SK-N-SH treated with all-trans-retinoic acid at 6 μM for 48 hours (cell line): ENCODE data around the gene SNX32.

Source experiments
- ARNTL ChIP-seq: fragments of 450-650 bp; formaldehyde crosslinking; IDR thresholded peaks from 2 replicates; pipeline ENCODE4 v1.5.0; 2020; ENCODE audit warnings: low read depth, mild to moderate bottlenecking, moderate library complexity, borderline replicate concordance
- ISL1 ChIP-seq: fragments of 250-450 bp; sonication (Bioruptor Pico); IDR thresholded peaks from 2 replicates; pipeline ENCODE4 v2.1.2; 2022; ENCODE audit warnings: mild to moderate bottlenecking, moderate library complexity
- PPARA ChIP-seq: fragments of 250-450 bp; sonication (Bioruptor Pico); IDR thresholded peaks from 2 replicates; pipeline ENCODE4 v1.5.0; 2020; ENCODE audit warnings: mild to moderate bottlenecking, borderline replicate concordance
- ZC3H10 ChIP-seq: fragments of 250-450 bp; sonication (Bioruptor Pico); IDR thresholded peaks from 2 replicates; pipeline ENCODE4 v1.5.1; 2021; ENCODE audit warnings: mild to moderate bottlenecking, moderate library complexity
- ZFP3 ChIP-seq: fragments of 250-450 bp; sonication (Bioruptor Pico); IDR thresholded peaks from 2 replicates; pipeline ENCODE4 v1.5.0; 2020; ENCODE audit warnings: mild to moderate bottlenecking, moderate library complexity
- ZFP30 ChIP-seq: fragments of 450-650 bp; formaldehyde crosslinking; IDR thresholded peaks from 2 replicates; pipeline ENCODE4 v1.5.0; 2022; ENCODE audit warnings: mild to moderate bottlenecking, moderate library complexity
- ZNF70 ChIP-seq: fragments of 450-650 bp; formaldehyde crosslinking; IDR thresholded peaks from 2 replicates; pipeline ENCODE4 v1.5.0; 2020; ENCODE audit warnings: mild to moderate bottlenecking, moderate library complexity
- ZNF8 ChIP-seq: fragments of 450-650 bp; formaldehyde crosslinking; IDR thresholded peaks from 2 replicates; pipeline ENCODE4 v1.5.0; 2020; ENCODE audit warnings: mild to moderate bottlenecking, moderate library complexity
- TF ChIP-seq, protein P1 (sequence below): fragments of 250-450 bp; sonication (Bioruptor Pico); IDR thresholded peaks from 2 replicates; pipeline ENCODE4 v1.8.0; 2020; ENCODE audit warnings: mild to moderate bottlenecking, moderate library complexity, borderline replicate concordance
- TF ChIP-seq, protein P2 (sequence below): fragments of 250-450 bp; sonication (Bioruptor Pico); IDR thresholded peaks from 2 replicates; pipeline ENCODE4 v1.5.1; 2021; ENCODE audit warnings: mild to moderate bottlenecking, moderate library complexity
- TF ChIP-seq, protein P3 (sequence below): fragments of 250-450 bp; sonication (Bioruptor Pico); IDR thresholded peaks from 2 replicates; pipeline ENCODE4 v1.5.1; 2020; ENCODE audit warnings: low read depth, mild to moderate bottlenecking, moderate library complexity
- TF ChIP-seq, protein P4 (sequence below): fragments of 250-450 bp; sonication (Bioruptor Pico); IDR thresholded peaks from 2 replicates; pipeline ENCODE4 v1.8.0; 2021; ENCODE audit warnings: low read depth, mild to moderate bottlenecking, moderate library complexity, borderline replicate concordance

DNA sequence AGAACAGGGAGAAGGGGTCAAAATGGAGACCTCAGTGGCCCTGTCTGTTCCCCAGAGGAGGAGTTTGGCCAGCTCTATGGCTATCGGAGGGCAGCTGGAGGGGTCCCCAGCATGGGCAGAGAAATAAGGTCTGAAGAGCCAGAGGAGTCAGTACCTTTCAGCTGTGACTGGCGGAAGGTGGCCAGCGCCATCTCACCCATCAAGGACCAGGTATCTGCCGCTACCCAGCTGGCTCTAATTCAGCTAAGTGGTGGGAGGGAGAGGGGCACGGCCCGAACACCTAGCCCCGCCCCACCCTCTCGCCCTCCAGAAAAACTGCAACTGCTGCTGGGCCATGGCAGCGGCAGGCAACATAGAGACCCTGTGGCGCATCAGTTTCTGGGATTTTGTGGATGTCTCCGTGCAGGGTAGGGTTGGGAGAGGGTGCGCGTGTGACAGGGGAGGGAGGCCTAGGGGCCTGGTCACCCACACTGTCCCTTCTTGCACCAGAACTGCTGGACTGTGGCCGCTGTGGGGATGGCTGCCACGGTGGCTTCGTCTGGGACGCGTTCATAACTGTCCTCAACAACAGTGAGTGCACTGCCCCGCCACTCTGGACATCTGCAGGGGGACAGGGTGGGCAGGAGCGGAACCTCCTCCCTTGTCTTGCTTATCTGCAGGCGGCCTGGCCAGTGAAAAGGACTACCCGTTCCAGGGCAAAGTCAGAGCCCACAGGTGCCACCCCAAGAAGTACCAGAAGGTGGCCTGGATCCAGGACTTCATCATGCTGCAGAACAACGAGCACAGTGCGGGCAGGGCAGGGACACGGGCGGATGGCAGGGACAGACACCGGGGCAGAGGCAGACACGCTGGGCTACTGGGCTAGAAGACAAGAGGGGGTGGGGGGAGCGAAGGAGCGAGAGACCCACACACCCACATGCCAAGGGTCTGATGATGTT is 48.6 kb downstream of the SNX32 start:
- TF ChIP-seq ZNF70 (CRISPR knock-in tag), result no peak
- no peak for TF ChIP-seq ZFP3
- TF ChIP-seq ZFP30 (CRISPR knock-in tag), result no peak
- TF ChIP-seq, protein P1, sequence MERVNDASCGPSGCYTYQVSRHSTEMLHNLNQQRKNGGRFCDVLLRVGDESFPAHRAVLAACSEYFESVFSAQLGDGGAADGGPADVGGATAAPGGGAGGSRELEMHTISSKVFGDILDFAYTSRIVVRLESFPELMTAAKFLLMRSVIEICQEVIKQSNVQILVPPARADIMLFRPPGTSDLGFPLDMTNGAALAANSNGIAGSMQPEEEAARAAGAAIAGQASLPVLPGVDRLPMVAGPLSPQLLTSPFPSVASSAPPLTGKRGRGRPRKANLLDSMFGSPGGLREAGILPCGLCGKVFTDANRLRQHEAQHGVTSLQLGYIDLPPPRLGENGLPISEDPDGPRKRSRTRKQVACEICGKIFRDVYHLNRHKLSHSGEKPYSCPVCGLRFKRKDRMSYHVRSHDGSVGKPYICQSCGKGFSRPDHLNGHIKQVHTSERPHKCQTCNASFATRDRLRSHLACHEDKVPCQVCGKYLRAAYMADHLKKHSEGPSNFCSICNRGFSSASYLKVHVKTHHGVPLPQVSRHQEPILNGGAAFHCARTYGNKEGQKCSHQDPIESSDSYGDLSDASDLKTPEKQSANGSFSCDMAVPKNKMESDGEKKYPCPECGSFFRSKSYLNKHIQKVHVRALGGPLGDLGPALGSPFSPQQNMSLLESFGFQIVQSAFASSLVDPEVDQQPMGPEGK (CRISPR knock-in tag), result no peak
- no peak for TF ChIP-seq ZC3H10 (CRISPR knock-in tag)
- no peak for TF ChIP-seq ZNF8 (CRISPR knock-in tag)
- TF ChIP-seq, protein P2, sequence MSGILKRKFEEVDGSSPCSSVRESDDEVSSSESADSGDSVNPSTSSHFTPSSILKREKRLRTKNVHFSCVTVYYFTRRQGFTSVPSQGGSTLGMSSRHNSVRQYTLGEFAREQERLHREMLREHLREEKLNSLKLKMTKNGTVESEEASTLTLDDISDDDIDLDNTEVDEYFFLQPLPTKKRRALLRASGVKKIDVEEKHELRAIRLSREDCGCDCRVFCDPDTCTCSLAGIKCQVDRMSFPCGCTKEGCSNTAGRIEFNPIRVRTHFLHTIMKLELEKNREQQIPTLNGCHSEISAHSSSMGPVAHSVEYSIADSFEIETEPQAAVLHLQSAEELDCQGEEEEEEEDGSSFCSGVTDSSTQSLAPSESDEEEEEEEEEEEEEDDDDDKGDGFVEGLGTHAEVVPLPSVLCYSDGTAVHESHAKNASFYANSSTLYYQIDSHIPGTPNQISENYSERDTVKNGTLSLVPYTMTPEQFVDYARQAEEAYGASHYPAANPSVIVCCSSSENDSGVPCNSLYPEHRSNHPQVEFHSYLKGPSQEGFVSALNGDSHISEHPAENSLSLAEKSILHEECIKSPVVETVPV (CRISPR knock-in tag), result no peak
- TF ChIP-seq, protein P3, sequence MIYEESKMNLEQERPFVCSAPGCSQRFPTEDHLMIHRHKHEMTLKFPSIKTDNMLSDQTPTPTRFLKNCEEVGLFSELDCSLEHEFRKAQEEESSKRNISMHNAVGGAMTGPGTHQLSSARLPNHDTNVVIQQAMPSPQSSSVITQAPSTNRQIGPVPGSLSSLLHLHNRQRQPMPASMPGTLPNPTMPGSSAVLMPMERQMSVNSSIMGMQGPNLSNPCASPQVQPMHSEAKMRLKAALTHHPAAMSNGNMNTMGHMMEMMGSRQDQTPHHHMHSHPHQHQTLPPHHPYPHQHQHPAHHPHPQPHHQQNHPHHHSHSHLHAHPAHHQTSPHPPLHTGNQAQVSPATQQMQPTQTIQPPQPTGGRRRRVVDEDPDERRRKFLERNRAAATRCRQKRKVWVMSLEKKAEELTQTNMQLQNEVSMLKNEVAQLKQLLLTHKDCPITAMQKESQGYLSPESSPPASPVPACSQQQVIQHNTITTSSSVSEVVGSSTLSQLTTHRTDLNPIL, result no peak
- no peak for TF ChIP-seq ARNTL (CRISPR knock-in tag)
- TF ChIP-seq PPARA (CRISPR knock-in tag), result no peak
- TF ChIP-seq ISL1, result no peak
- TF ChIP-seq, protein P4, sequence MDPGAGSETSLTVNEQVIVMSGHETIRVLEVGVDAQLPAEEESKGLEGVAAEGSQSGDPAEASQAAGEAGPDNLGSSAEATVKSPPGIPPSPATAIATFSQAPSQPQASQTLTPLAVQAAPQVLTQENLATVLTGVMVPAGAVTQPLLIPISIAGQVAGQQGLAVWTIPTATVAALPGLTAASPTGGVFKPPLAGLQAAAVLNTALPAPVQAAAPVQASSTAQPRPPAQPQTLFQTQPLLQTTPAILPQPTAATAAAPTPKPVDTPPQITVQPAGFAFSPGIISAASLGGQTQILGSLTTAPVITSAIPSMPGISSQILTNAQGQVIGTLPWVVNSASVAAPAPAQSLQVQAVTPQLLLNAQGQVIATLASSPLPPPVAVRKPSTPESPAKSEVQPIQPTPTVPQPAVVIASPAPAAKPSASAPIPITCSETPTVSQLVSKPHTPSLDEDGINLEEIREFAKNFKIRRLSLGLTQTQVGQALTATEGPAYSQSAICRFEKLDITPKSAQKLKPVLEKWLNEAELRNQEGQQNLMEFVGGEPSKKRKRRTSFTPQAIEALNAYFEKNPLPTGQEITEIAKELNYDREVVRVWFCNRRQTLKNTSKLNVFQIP, result no peak
